HS-5 (cell line): Measurements from ENCODE around the gene GNAI1.

Source experiments
- DNase-seq: peaks from one replicate; pipeline ENCODE4 v3.0.0-alpha.2; 2012; ENCODE audit warnings: low read depth

The GNAI1 gene

DNA sequence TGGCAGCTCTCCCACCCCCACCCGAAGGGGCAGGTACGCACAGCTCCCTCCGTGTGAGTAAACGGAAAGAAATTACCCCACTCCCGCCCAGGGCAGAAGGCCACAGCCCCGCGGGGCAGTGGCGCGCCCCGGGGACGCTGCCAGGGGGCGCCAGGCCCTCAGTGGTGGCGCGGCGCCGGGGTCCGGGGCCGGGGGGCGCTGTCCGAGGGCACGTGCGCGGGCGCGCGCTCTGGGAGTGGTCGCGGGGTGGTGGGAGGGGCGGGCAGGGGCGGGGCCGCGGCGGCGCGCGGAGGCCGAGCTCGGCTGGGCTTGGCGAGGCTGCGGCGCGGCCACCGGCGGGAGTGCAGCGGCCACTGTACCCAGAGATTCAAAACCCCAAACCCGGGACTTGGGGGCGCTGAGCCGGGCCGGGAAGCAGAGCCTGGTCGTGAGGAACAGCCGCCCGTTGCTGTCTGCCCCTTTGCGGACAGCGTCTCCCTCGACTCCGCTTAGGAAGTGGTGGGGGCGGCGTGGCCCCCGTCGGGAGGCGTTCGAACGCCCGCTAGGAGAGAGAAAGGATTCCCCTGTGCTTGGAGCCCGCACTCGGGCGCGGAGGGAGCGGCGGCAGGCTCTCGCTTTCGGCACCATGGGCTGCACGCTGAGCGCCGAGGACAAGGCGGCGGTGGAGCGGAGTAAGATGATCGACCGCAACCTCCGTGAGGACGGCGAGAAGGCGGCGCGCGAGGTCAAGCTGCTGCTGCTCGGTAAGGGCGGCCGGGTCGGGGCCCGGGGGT is at the start of gene GNAI1:
TSS of gene GNAI1 (plus strand) at position 296 of the 773 bp plus-strand sequence. CDS start at position 626, 330 bp downstream.
- DNase-seq: no peak

DNA sequence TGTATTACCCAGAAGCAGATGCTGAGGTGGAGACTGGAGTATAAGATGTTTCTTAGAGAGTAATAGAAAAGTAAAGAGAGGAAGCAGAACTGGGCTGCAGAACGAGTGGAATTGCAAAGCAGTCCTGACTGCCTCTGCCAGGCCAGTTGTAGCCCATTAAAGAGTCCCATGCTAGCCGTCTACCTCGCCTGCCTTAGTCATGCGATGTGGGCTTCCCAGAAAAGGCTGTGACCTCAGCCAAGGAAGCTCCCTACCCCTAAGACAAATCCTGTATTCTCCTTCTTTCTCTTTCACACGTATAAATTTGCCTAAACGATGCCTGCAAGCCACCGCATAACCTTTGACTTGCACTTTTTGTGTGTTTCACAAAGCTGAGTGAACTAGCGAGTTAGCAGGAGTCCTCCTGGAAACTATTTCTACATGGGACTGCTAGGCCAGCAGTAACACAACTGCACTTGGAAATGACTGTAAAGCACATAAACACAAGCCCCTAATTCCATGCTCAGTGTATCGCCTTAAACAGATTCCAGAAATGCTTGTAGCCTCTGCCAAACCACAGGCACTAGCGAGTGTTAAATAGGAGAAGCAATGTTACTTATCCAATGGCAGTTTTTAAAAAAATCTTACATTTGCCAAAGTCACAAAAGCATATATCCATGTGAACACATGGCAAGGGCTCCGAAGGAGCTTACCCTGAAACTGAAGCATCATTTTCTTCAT is 47.4 kb upstream of the GNAI1 start:
- no peak for DNase-seq

DNA sequence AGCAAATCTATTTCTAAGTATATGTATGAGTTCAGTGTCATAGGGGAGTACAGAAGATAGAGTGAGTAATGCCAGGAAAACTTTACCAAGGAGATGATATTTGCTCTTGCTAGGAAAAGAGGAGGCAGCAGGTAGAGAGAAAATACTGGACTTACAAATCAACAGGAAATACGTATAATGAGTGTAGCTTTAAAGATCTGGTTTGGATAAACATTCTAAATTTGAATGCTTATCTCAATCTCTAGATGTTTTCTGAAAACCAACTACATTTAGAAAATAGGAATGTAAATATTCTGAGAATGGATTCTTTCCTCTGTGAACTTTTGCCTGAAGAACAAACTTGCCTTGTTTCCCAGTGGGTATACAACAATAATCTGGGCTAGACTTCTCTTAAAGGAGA is 46.9 kb upstream of the GNAI1 start:
- no peak for DNase-seq

DNA sequence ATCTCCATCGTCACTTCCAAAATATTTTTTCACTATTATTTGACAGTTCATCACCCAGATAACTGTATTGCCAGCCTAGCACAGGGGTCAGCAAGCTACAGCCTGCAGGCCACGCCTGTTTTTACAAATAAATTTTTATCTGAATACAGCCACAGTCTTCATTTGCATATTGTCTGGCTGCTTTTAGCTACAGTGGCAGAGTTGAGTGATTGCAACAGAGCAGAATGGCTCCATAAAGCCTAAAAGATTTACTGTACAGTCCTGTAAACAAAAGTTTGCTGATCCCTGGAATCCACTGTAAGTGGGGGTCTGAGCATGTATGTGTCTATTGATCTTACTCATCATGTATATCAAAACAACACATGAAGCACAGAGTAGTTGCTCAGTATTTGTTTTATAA is 45.9 kb upstream of the GNAI1 start:
- no peak for DNase-seq

DNA sequence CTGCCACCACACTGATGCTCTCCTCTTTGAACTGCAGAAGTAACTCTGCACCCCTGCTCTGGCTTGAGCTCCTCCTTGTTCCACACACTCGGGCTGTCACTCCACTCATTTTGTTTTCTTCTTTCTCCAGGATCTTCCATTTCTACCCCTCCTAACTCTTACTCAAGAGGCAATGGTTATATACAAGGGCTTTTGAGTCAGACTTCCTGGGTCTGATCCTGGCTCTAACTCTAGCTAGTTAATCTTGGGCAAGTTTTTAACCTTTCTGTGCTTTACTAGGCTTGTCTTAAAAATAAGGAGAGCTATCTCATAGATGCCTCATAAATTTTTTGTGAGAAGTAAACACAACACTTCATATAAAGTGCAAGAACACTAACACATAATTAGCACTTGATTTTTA is 45.3 kb upstream of the GNAI1 start:
- DNase-seq: no peak

DNA sequence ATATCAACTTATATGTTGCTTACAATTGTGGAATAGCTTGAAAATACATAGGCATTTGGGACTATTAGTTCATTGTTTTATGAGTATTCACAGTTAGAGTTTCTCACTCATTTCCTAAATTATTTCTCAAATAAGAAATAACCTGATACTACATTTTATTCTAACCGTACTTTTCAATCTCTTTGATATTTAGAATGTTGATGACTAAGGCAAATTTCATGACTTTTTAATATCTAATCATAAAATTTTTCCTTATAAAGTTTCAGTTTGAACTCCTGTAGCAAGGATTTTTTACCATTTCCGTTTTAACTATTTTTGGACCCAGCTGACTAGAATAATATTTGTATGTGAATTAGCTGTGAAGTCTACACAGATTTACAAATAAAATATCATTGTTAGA is 41.3 kb upstream of the GNAI1 start:
- DNase-seq: no peak

DNA sequence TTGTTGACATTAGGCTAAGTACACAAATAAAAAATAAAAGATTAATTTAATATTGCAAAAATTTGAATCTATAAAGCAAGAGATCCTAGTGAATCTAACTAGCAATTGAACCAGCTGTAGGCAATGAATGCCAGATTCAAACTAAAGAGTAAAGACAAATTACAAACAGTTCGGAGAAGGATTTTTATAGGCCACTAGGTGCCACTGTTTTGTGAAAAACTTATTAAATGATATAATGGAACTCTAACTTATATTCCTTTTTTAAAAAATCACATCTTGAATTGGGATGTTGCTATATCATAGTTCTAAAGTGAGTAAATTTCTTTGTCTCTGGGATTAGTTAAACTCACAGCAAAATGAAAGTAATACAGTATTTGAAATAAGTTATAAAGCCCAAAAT is 39.1 kb upstream of the GNAI1 start:
- no peak for DNase-seq

DNA sequence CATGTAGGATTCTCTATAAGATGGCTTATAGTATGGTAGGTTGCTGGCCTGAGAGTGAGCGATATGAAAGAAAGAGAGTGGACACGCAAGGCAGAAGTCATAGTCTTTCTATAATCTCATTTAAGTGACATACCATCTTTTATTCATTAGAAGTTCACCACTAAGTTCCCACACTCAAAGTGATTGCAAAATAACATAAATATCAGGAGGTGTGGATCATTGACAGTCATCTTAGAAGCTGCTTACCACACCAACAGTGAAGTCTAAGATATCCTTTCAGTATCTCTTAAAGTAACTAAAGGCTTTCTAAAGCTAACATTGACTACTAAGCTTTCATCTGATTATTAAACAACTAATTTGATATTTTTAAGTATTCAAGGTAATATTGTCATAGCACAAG is 36.9 kb upstream of the GNAI1 start:
- no peak for DNase-seq

DNA sequence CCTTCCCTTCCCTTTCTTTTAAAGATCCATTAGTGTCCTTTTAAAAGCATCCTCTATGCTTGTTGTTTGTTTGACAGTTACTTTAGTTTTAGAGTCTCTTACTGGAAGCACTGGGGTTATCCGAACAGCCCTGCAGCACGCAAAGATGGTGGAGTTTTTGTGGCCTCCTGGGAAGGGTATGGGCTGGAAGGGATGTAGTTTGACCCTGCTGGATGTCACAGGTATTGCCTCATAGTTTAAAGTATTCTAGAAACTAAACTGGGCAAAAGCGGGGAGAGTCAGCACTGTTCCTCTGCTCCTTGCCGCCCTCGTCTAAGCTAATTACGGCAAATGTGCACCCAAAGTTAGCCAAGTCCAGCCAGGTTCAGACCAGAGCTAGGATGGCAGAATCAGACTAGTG is 35.8 kb upstream of the GNAI1 start:
- DNase-seq: no peak

DNA sequence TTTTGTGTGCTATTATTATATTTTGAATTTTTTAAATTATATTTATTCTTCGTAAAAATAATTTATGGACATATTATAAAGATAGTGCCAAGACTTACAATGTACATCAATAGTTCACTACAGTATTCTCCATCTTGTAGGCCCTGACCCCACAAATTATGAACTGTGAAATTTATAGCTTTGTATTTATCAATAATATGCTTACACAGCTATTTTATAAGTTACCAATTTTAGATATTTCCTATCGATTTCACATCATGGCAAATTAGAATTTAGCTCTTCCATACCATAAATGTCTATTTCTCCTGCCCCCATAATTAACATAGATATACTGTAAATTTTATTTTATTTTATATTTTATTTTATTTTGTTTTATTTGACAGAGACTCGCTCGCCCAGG is 34.4 kb upstream of the GNAI1 start:
- no peak for DNase-seq

DNA sequence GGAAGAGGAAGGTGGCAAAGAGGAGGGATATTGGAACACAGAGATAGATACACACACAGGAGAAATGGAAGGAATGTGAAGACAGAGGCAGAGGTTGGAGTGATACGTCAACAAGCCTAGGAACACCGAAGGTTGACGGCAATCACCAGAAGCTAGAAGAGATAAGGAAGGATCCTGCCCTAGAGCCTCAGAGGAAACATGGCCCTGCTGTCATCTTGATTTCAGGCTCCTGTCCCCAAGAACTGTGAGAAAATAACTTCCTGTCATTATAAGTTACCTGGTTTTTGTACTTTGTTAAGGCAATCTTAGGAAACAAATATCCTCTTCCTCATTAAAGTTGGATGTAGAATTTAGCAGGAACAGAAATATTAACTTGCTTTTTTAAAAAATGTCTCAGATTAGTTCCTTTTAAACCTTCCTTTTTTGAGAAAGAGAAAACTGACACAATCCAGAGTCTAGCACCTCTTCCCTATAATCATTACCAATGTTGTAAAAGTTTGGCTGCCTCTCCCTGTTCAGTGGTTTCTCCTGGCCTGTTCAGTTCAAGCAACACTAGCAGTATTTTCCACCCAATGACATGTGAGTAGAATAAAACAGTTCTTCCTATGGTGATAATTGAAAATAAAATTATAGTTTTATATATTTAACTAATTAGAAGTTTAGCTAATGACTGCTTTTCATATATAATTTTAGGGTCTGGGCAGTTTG is 28.8 kb upstream of the GNAI1 start:
- no peak for DNase-seq

DNA sequence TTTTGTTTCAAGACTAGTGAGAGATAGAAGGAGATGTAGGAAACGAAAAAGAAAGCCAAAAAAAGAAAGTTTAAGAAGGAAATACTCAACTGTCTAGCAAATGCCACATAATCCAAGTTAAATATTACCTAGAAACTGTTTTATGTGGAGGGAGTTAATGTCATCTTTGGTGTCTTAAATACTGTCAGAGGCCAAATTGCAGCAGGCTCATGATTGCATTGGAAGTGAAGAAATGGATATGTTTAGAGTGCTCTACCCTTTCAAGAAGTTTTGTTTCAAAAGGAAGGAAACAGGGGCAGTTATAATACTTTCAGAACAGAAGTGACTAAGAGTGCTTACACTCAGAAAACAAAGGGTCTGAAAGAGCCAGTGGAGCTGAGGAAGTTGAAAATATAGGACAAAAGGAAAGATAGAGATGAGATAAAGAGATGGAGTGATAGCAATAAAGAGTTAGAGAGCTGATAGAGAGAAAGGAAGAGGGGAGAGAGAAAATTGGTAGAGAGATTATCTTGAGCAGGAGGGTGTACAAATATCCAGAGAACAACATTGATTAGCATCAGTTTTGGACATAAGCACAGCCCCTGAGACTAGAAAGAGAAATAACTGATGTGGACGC is 28.0 kb upstream of the GNAI1 start:
- no peak for DNase-seq

DNA sequence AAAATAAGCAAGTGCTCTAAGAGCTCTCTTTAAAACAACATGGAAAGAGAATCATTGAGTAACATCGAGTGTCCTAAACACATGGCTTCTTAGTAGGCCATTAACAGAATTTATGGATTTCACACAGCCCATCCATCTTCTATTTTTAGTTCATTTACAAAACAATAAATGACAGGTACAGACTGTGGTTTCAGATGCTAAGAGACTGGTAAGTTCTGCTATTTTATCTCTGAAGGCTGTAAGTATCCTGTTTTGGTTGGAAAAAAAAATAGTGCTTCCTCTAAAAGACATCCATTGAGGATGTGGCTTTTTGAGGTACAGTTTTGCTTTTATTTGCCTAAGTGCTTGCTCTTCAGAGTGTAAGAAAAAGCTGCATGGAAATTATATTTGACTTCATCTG is 27.4 kb upstream of the GNAI1 start:
- DNase-seq: no peak

DNA sequence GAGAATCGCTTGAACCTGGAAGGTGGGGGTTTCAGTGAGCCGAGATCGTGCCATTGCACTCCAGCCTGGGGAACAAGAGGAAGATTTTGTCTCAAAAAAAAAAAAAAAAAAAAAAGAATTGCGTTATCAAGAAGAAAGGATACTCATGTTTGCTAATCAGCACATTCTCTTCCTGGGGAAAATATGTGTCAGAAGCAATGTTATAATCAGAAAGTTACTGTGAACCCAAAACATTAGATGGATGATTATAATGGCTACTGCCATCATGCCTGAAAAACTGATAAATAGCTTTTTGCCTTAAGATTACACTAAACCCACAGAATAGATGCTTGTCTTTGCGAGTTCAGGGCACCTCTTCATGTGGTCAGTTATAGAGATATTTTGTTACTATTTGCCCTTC is 24.3 kb upstream of the GNAI1 start:
- DNase-seq: no peak

DNA sequence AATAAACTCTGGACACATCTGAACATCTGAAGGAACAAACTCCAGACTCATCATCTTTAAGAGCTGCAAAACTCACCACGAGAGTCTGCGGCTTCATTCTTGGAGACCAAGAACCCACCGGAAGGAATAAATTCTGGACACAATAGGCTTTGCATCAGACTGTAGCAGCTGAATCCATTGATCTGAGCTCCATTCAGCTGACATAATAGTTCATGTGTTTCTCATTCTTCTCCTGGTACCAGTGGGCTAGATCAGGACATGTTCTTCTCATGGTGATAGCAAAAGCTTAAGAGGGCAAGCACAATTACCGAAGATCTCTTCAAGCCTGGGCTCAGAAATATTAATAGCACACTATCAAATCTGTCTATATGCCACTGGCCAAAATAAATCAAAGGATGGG is 20.5 kb upstream of the GNAI1 start:
- no peak for DNase-seq

DNA sequence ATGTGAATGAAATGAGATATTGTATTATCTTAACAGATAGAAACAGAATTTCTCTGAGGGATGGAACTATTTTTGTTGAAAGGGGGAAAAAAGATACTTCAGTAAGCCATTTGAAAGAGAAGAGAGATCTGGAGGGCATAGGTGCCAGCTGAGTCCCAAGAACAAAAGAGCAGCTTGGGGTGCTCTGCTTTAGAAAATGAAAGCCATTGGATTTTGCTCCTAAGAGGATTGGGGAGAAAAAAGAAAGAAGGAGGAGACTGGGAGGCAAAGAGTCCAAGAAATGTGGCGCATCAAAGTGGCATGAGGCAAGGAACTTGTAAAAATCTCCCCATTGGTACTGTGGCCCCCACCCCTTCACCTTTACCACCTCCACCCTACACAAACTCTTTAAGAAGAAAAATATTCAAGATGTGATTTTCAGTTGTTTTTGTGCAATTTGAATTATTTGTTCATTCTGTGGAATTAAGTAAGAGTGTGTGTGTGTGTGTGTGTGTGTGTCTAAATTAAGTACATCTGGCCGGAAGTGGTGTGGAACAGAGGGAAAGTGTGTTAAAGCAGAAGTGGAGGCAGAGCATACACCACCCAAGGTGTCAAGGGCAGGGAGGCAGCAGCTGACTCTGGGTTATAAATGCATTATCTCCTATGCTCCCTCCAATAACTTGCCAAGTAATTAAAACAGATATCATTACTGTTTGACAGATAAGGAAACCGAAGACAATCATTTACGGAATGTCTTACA is 9.9 kb upstream of the GNAI1 start:
- no peak for DNase-seq

DNA sequence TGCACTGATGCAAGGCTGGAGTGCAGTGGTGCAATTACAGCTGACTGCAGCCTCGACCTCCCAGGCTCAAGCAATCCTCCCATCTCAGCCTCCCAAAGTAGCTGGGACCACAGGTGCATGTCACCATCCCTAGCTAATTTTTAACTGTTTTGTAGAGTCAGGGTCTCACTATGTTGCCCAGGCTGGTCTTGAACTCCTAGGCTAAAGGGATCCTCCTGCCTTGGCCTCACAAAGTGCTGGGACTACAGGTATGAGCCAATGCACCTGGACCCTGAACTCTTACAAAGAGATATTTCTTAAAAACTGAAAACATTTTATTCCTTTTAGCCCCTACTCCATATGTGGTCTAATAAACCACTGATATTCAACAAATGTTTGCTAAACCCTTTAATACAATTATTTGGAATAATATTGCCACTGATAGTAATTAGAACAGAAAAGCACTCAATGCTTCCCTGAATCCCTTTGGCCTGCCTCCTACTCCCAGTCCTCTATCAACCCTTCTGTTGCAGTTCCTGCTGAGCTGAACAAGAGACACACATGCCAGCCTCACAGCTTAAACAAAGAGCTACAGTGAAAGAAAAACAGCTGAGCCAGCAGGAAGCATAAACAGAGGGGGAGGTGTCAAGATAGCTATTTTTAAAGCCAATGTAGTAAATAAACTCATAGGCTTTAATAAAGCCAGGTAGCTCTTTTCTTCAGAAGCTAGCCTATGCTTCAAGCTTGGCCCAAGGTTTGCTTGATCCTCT is 7.0 kb upstream of the GNAI1 start:
- no peak for DNase-seq

DNA sequence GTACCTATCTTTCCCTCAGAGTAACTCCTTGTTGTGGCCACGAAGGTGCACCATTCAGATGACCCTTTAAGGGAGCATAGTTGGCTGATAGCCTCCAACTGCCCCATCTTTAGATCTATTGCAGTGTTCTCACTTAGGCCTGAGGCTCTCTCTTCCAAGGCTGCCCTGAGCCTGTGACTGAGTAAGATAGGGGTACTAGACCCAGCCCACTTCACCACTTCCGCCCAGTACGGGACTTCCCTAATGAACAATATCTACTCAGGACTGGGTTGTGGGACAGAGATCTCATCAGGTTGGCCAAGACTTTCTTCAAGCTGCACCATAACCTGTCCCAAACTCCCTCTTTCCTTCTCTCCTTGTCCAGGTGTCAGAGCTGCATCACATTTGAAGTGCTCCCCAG is 5.7 kb upstream of the GNAI1 start:
- no peak for DNase-seq

DNA sequence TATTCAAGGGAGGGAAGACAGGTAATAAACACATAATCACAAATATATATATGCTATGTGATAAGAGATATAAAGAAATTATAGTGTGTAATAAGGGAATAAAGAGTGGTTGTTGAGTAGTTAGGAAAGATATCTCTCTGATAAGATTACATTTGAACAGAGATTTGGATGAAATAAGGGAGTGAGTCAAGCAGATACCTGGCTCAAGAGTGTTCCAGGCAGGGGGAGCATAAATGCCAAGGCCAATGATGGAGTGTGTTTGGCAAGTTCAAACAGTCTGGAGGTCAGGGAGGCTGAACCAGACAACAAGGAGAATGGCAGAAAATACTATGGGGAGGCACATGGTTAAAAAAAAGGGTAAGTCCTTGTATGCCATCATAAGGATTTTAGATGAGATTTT is 4.8 kb upstream of the GNAI1 start:
- no peak for DNase-seq

DNA sequence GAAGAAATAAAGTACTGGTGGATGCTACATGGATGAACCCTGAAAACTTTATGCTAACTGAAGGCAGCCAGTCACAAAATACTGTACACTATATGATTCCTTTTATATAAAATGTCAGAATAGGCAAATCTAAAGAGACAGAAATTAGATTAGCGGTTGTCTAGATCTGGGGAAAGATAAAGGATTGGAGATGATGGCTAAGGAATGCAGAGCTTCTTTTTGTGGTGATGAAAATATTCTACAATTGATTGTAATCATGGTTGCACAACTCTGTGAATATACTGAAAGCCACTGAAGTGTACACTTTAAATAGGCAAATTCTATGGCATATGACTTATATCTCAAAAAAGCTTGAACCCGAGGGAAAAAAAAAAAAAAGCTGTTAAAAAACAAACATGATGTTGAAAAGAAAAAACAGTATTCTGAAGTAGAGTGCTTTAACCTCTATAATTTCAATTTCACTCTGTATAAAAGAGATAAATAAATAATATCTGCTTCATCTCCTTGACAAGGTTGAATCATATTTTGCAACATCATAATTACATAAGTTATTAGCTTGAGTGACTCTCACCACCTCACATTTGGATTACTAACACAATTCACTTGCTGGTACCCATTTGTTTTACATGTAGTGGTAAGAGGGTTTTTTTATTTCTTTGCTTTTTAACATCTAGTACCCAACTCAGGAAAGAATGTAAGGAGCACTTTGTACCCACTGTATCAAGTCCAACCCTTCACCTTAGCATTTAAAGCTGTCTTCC is 2.8 kb upstream of the GNAI1 start:
- DNase-seq: no peak

DNA sequence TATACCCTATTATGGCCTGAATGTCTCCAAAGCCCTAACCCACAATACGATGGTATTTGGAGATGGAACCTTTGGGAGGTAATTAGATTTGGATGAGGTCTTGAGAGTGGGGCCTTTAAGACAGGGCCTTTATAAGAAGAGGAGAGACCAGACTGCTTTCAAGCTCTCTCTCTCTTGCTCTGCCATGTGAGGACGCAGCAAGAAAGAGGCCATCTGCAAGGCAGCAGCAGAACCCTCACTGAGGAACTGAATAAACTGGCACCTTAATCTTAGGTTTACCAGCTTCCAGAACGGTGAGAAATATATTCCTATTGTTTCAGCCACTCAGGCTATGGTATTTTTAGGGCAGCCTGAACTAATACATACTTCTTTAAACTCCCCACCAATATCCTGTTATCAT is 2.0 kb upstream of the GNAI1 start:
- DNase-seq: no peak
